Tibial nerve (tissue), 4 donors: Measurements from ENCODE around the gene CEP63. TPM values are rescaled to one million over a fixed set of nuclear protein-coding genes. Genes with fewer than 3 reads are reported as not detected.

Experiments
- DNase-seq, 2 donors: peaks; one replicate each; pipeline ENCODE4 v3.0.0-alpha.2; 2019; ENCODE audit warnings: low spot score in 2 of 2
- H3K27ac ChIP-seq, 4 donors: fragments of 200-600 bp; sonication (generic) in 3 of 4; one replicate each; pipeline ENCODE4 v1.5.1; 2017 to 2019; ENCODE audit warnings: mild to moderate bottlenecking in 1 of 4
- H3K27me3 ChIP-seq, 2 donors: fragments of 200-600 bp; sonication (generic) in 1 of 2; one replicate each; pipeline versions ENCODE4 v1.5.1 to v1.6.0; 2017 to 2019
- H3K36me3 ChIP-seq, 3 donors: fragments of 200-600 bp; sonication (generic); one replicate each; pipeline ENCODE4 v1.5.1; 2018 to 2019
- H3K4me1 ChIP-seq, 4 donors: fragments of 200-600 bp; sonication (generic) in 3 of 4; one replicate each; pipeline ENCODE4 v1.5.1; 2017 to 2019
- H3K4me3 ChIP-seq, 4 donors: fragments of 200-600 bp; sonication (generic) in 3 of 4; one replicate each; pipeline ENCODE4 v1.5.1; 2017 to 2019; ENCODE audit warnings: mild to moderate bottlenecking in 1 of 4, moderate library complexity in 1 of 4
- H3K9me3 ChIP-seq, 4 donors: fragments of 200-600 bp; sonication (generic) in 3 of 4; one replicate each; pipeline ENCODE4 v1.5.1; 2017 to 2019
- EP300 ChIP-seq, 2 donors: sonication (generic); formaldehyde crosslinking; IDR thresholded peaks; one replicate each; pipeline ENCODE4 v1.6.1; 2017; ENCODE audit warnings: antibody characterized with exemption in 2 of 2, mild to moderate bottlenecking in 1 of 2
- POLR2A ChIP-seq, 2 donors: fragments of 450-650 bp; IDR thresholded peaks; one replicate each; pipeline ENCODE4 v1.6.1; 2017; ENCODE audit warnings: antibody characterized with exemption in 2 of 2, mild to moderate bottlenecking in 2 of 2, moderate library complexity in 2 of 2
- WGBS, 2 donors: methylation state at CpG; one replicate each; pipeline ENCODE4 v1.1.5; 2018; 5-methylcytosine and 5-hydroxymethylcytosine counted together
- total RNA-seq, 4 donors: library from RNA; depleted of rRNA; stranded (reverse); fragments of >200 nt; gene quantifications; one replicate each; pipeline ENCODE4 v1.1.0, GENCODE V29; 2016
- TF ChIP-seq, protein P1 (sequence below), 5 experiments: fragments of 200-600 bp in 3 of 5; fragments of 450-650 bp in 2 of 5; sonication (generic) in 3 of 5; IDR thresholded peaks; one replicate each; pipeline ENCODE4 v1.5.1; 2016 to 2019; ENCODE audit warnings: antibody characterized with exemption in 5 of 5, mild to moderate bottlenecking in 3 of 5, moderate library complexity in 2 of 5

CEP63 gene
- total RNA-seq, 4 donors from 2014 or later = 21.4 to 32.7 (median 27.8) TPM

DNA sequence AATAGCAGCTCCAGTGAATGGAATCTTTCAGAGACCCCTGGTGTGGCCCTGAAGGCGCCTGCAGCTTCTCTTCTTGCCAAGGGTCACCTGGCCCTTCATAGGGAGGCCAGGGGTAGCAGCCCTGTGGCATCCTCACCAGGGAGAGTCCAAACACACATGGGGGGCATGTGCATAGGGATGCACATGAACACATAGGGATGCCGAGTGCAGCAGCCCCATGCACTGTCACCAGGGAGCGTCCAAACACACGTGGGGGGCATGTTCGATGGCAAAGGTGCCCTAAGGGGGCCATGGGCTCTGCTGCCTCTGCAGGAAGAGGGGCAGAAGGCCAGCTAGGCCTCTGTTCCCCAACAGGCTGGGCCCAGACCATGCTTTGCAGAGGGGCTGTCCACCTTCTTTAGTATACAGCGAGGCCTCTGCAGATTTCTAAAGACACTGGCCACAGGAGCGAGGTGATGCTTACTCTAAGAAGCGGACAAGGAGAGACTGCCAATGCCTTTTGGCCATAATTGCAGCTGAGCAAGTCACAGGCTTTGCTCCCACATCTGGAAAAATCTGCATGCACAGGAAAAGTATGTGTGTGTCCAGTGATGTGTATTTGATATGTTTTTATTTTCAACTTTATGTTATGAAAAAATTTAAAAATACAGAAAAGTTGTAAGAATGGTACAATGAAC lies 21.0 kb upstream of the CEP63 start:
- TF ChIP-seq EP300 (IDR thresholded peaks at IDR 0.05) (no peak), POLR2A (IDR thresholded peaks at IDR 0.05) (no peak)
- TF ChIP-seq, protein P1, sequence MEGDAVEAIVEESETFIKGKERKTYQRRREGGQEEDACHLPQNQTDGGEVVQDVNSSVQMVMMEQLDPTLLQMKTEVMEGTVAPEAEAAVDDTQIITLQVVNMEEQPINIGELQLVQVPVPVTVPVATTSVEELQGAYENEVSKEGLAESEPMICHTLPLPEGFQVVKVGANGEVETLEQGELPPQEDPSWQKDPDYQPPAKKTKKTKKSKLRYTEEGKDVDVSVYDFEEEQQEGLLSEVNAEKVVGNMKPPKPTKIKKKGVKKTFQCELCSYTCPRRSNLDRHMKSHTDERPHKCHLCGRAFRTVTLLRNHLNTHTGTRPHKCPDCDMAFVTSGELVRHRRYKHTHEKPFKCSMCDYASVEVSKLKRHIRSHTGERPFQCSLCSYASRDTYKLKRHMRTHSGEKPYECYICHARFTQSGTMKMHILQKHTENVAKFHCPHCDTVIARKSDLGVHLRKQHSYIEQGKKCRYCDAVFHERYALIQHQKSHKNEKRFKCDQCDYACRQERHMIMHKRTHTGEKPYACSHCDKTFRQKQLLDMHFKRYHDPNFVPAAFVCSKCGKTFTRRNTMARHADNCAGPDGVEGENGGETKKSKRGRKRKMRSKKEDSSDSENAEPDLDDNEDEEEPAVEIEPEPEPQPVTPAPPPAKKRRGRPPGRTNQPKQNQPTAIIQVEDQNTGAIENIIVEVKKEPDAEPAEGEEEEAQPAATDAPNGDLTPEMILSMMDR (IDR thresholded peaks at IDR 0.05) = no peak
- Histone ChIP-seq H3K4me1 (peaks cover 0 to 70% (median 25%) of the 10 kb centered on the region in 4 donors), H3K27me3 (no peaks in the 10 kb centered on the region), H3K9me3 (no peaks in the 10 kb centered on the region), H3K36me3 (no peaks in the 10 kb centered on the region), H3K4me3 (peak overlapping the region in 1 of 4 donors; percentile 21), H3K27ac (peak overlapping the region in 3 of 4 donors; percentile 46 to 86 (median 85))
- DNase-seq = no peak
- 56 to 59% methylated on average over 8 of the region's 8 CpGs for WGBS, 2 donors

GRCh38 chr3:134466331-134466730 lies 19.5 kb upstream of the CEP63 start:
- no peak for DNase-seq
- 58 to 63% methylated on average over 1 of the region's 1 CpG for WGBS, 2 donors
- Histone ChIP-seq H3K27me3 (no peaks in the 10 kb centered on the region), H3K27ac (peak overlapping the region in 2 of 4 donors; percentile 23 to 86), H3K4me1 (peaks cover 0 to 65% (median 24%) of the 10 kb centered on the region in 4 donors), H3K4me3 (no peak overlapping the region), H3K36me3 (no peaks in the 10 kb centered on the region), H3K9me3 (no peaks in the 10 kb centered on the region)
- TF ChIP-seq, protein P1 (IDR thresholded peaks at IDR 0.05) = no peak
- TF ChIP-seq POLR2A (IDR thresholded peaks at IDR 0.05) (no peak), EP300 (IDR thresholded peaks at IDR 0.05) (no peak)

DNA sequence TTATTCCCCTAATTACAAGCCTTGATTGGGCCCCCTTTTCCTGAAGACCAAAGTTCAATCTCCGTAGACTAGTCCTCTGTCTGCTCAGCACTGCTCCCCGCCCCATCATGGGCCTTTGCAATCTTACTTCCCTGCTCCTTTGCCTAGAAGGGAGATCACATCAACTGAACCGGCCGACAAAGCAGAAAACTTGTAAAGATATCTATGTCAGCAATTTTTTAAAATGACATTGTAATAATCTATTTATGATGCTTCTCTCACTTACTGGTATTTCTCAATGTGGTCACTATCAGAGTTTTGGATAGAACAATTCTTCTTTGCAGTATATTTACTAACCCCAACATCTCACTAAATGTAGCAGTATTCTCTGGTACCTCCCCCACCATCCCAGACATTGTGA lies 17.3 kb upstream of the CEP63 start:
- 72 to 80% methylated on average over 4 of the region's 4 CpGs for WGBS, 2 donors
- peak in 1 of 2 donors; percentile 2 for DNase-seq

DNA sequence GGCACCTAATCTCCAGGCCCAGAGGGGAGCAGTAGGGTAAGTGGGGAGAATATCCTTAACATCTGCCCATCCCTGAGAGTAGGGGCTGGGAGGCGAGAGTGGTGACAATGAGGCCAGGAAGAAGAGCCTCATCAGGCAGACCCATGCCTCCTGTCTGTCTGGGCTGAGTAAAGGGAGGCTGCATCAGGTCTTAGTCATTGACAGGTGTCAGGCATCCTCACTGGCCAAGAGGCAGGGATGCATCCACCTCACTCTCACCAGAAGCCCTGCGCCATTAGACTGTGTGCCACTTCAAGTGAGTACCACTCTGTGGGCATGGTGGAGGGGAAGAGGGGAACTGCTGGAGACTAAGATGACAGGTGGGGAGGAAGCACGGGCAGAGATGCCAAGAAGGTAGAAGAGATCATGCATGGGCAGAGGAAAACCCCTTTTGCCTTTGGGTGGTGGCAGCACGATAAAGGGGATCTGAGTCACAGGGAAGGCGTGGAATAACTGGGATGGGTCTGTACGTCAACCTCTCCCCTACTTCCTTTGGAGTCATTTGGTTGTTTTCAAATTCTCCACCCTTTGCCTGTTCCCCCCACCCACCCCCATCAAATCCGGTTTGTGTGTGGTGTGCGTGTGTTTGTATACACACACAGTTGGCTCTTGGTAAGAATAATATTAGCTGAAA lies 14.2 kb upstream of the CEP63 start:
- H3K4me3 ChIP-seq = no peak overlapping the region
- 80% methylated on average over 8 of the region's 8 CpGs for WGBS, 2 donors
- peaks cover 0 to 55% (median 3%) of the 10 kb centered on the region in 4 donors for H3K4me1 ChIP-seq
- TF ChIP-seq EP300 (IDR thresholded peaks at IDR 0.05) = no peak
- no peak for TF ChIP-seq POLR2A (IDR thresholded peaks at IDR 0.05)
- TF ChIP-seq, protein P1 (IDR thresholded peaks at IDR 0.05) = no peak
- H3K27ac ChIP-seq = no peak overlapping the region
- no peak for DNase-seq
- H3K9me3 ChIP-seq = no peaks in the 10 kb centered on the region
- H3K27me3 ChIP-seq = no peaks in the 10 kb centered on the region
- H3K36me3 ChIP-seq = peaks cover 0 to 12% (median 0%) of the 10 kb centered on the region in 3 donors

More for the DNA sequence above, 17.3 kb upstream of the CEP63 start:
- Histone ChIP-seq H3K27me3 (no peaks in the 10 kb centered on the region), H3K36me3 (no peaks in the 10 kb centered on the region), H3K4me3 (no peak overlapping the region), H3K9me3 (no peaks in the 10 kb centered on the region), H3K27ac (no peak overlapping the region), H3K4me1 (peaks cover 0 to 63% (median 9%) of the 10 kb centered on the region in 4 donors)
- TF ChIP-seq EP300 (IDR thresholded peaks at IDR 0.05) = no peak
- TF ChIP-seq, protein P1 (IDR thresholded peaks at IDR 0.05) = no peak

DNA sequence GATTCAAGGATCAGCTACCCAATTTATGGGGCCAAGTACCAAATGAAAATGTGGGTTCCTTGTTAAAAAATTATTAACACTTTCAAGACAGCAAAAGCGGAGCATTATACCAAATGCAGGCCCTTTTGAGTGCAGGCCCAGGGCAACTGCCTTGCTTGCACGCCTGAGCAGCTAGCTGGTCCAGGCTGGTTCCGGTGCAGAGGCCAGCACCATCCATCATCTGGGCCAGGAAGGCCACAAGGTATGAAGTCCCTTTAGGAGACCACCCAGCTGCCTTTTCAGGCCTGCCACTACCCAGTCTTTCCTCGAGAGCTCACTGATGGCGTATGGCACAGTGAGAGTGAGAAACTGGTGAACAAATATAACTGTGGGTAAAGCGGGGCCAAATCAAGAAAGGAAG lies 13.0 kb upstream of the CEP63 start:
- H3K36me3 ChIP-seq = peaks cover 0 to 23% (median 0%) of the 10 kb centered on the region in 3 donors
- 98 to 99% methylated on average over 6 of the region's 6 CpGs for WGBS, 2 donors
- peak overlapping the region in 1 of 4 donors; percentile 22 for H3K27ac ChIP-seq
- H3K4me3 ChIP-seq = no peak overlapping the region
- DNase-seq = peak in 1 of 2 donors; percentile 3
- H3K27me3 ChIP-seq = no peaks in the 10 kb centered on the region
- TF ChIP-seq POLR2A (IDR thresholded peaks at IDR 0.05) (no peak), EP300 (IDR thresholded peaks at IDR 0.05) (no peak)
- TF ChIP-seq, protein P1 (IDR thresholded peaks at IDR 0.05) = no peak
- no peaks in the 10 kb centered on the region for H3K9me3 ChIP-seq
- H3K4me1 ChIP-seq = peaks cover 0 to 55% (median 4%) of the 10 kb centered on the region in 4 donors
